ENCODE measurements around the gene TMCO6.

GRCh38 chr5:140673187-140673976 is 34.1 kb downstream of the TMCO6 start, which contains the start of gene DND1:
- no peak for TF ChIP-seq ZNF565 (CRISPR knock-in tag; conservative IDR thresholded peaks at IDR 0.05; ENCODE audit: low read depth)
- TF ChIP-seq PATZ1 (CRISPR knock-in tag; IDR thresholded peaks at IDR 0.05; ENCODE audit: borderline replicate concordance) = no peak
- no peak for TF ChIP-seq ARNTL (CRISPR knock-in tag; IDR thresholded peaks at IDR 0.05; ENCODE audit: borderline replicate concordance, low read depth)
- TF ChIP-seq PPARA (CRISPR knock-in tag; IDR thresholded peaks at IDR 0.05; ENCODE audit: borderline replicate concordance) = no peak
- no peak for TF ChIP-seq ZNF70 (CRISPR knock-in tag; IDR thresholded peaks at IDR 0.05)
- TF ChIP-seq CSDC2 (CRISPR knock-in tag; IDR thresholded peaks at IDR 0.05) = no peak
- no peak for TF ChIP-seq POU6F1 (CRISPR knock-in tag; IDR thresholded peaks at IDR 0.05; ENCODE audit: borderline replicate concordance, low read depth)
- no peak for TF ChIP-seq ZFP30 (CRISPR knock-in tag; IDR thresholded peaks at IDR 0.05)
- no peak for TF ChIP-seq CREB5 (CRISPR knock-in tag; IDR thresholded peaks at IDR 0.05; ENCODE audit: low read depth)
- no peak for TF ChIP-seq ZC3H10 (CRISPR knock-in tag; IDR thresholded peaks at IDR 0.05)
